ENCODE results near the gene TEX261.

- TF ChIP-seq POLR2A (IDR thresholded peaks at IDR 0.05) (no peak), CTCF (IDR thresholded peaks at IDR 0.05) (no peak)
Measured at GRCh38 chr2:71006955-71007799, 12.5 kb upstream of the TEX261 start.

Data from adrenal gland (tissue), 5 donors.